Neuron (in vitro differentiated cells): ENCODE measurements around the gene CADM4.
"Not testable (repeated sequence)": the region's sequence is repeated elsewhere in the genome, so short reads cannot be mapped to it uniquely, and the experiment has no call there.

ENCODE experiments used
- H2AFZ ChIP-seq: one replicate; pipeline ENCODE4 v1.6.1; 2013; ENCODE audit warnings: low read depth, mild to moderate bottlenecking, inconsistent platforms, low read length, moderate library complexity
- H3K27me3 ChIP-seq: one replicate; pipeline ENCODE4 v1.6.1; 2013; ENCODE audit warnings: low read length; ENCODE audit not compliant: insufficient read depth
- H3K36me3 ChIP-seq: one replicate; pipeline ENCODE4 v1.6.1; 2013; ENCODE audit warnings: low read length; ENCODE audit not compliant: insufficient read depth
- H3K4me1 ChIP-seq: one replicate; pipeline ENCODE4 v1.6.1; 2013; ENCODE audit warnings: low read length; ENCODE audit not compliant: insufficient read depth
- H3K4me3 ChIP-seq: 2 replicates; pipeline ENCODE4 v1.5.1; 2013; ENCODE audit warnings: mild to moderate bottlenecking, low read length, moderate library complexity
- H3K9me3 ChIP-seq: one replicate; pipeline ENCODE4 v1.6.1; 2013; ENCODE audit warnings: low read length

The CADM4 gene

GRCh38 chr19:43656436-43656835 lies 16.8 kb upstream of the CADM4 start:
- no peaks in the 10 kb centered on the region for H3K4me1 ChIP-seq
- no peaks in the 10 kb centered on the region for H3K9me3 ChIP-seq
- no peak overlapping the region for H3K4me3 ChIP-seq

GRCh38 chr19:43652546-43652874 lies 12.9 kb upstream of the CADM4 start:
- Histone ChIP-seq H3K36me3 (no peaks in the 10 kb centered on the region), H3K4me1 (no peaks in the 10 kb centered on the region), H3K27me3 (no peaks in the 10 kb centered on the region), H2AFZ (no peak overlapping the region), H3K4me3 (no peak overlapping the region), H3K9me3 (no peaks in the 10 kb centered on the region)

More at GRCh38 chr19:43656436-43656835, 16.8 kb upstream of the CADM4 start:
- no peaks in the 10 kb centered on the region for H3K36me3 ChIP-seq
- H3K27me3 ChIP-seq = no peaks in the 10 kb centered on the region
- H2AFZ ChIP-seq = no peak overlapping the region

- Histone ChIP-seq H3K4me3 (no peak overlapping the region), H3K27me3 (no peaks in the 10 kb centered on the region), H3K36me3 (no peaks in the 10 kb centered on the region)
Measured at GRCh38 chr19:43651758-43652545, 12.3 kb upstream of the CADM4 start.

GRCh38 chr19:43650276-43650675 lies 10.6 kb upstream of the CADM4 start:
- not testable (repeated sequence) for H3K4me1 ChIP-seq, H3K9me3 ChIP-seq, H2AFZ ChIP-seq, H3K4me3 ChIP-seq, H3K36me3 ChIP-seq, H3K27me3 ChIP-seq

More at GRCh38 chr19:43651758-43652545, 12.3 kb upstream of the CADM4 start:
- Histone ChIP-seq H2AFZ (peak overlapping the region; percentile 52), H3K4me1 (no peaks in the 10 kb centered on the region), H3K9me3 (no peaks in the 10 kb centered on the region)

GRCh38 chr19:43649514-43649913 lies 9.9 kb upstream of the CADM4 start:
- Histone ChIP-seq H3K9me3 (no peaks in the 10 kb centered on the region), H3K4me1 (no peaks in the 10 kb centered on the region), H3K4me3 (no peak overlapping the region), H3K36me3 (no peaks in the 10 kb centered on the region), H2AFZ (no peak overlapping the region), H3K27me3 (no peaks in the 10 kb centered on the region)

- Histone ChIP-seq H3K36me3 (no peaks in the 10 kb centered on the region), H2AFZ (no peak overlapping the region)
Measured at GRCh38 chr19:43648633-43649032, 9.0 kb upstream of the CADM4 start.

GRCh38 chr19:43644181-43644580 lies 4.5 kb upstream of the CADM4 start:
- no peaks in the 10 kb centered on the region for H3K27me3 ChIP-seq
- no peak overlapping the region for H3K4me3 ChIP-seq
- H3K36me3 ChIP-seq = no peaks in the 10 kb centered on the region
- no peak overlapping the region for H2AFZ ChIP-seq
- H3K4me1 ChIP-seq = peaks cover 7% of the 10 kb centered on the region
- no peaks in the 10 kb centered on the region for H3K9me3 ChIP-seq

More at GRCh38 chr19:43648633-43649032, 9.0 kb upstream of the CADM4 start:
- Histone ChIP-seq H3K4me3 (no peak overlapping the region), H3K9me3 (no peaks in the 10 kb centered on the region), H3K27me3 (no peaks in the 10 kb centered on the region), H3K4me1 (no peaks in the 10 kb centered on the region)

- peaks cover 15% of the 10 kb centered on the region for H3K4me1 ChIP-seq
- H3K36me3 ChIP-seq = no peaks in the 10 kb centered on the region
- no peak overlapping the region for H3K4me3 ChIP-seq
- no peaks in the 10 kb centered on the region for H3K9me3 ChIP-seq
- no peaks in the 10 kb centered on the region for H3K27me3 ChIP-seq
- no peak overlapping the region for H2AFZ ChIP-seq
Measured at GRCh38 chr19:43643326-43643725, 3.7 kb upstream of the CADM4 start.

GRCh38 chr19:43642531-43642930 lies 2.9 kb upstream of the CADM4 start:
- peaks cover 20% of the 10 kb centered on the region for H3K4me1 ChIP-seq
- no peaks in the 10 kb centered on the region for H3K27me3 ChIP-seq
- H3K36me3 ChIP-seq = no peaks in the 10 kb centered on the region
- H3K9me3 ChIP-seq = no peaks in the 10 kb centered on the region
- H3K4me3 ChIP-seq = no peak overlapping the region
- no peak overlapping the region for H2AFZ ChIP-seq

- no peak overlapping the region for H3K4me3 ChIP-seq
- H3K27me3 ChIP-seq = no peaks in the 10 kb centered on the region
- no peaks in the 10 kb centered on the region for H3K9me3 ChIP-seq
- H2AFZ ChIP-seq = no peak overlapping the region
- H3K4me1 ChIP-seq = peaks cover 30% of the 10 kb centered on the region
- no peaks in the 10 kb centered on the region for H3K36me3 ChIP-seq
Measured at GRCh38 chr19:43641333-43641732, 1.7 kb upstream of the CADM4 start.

- H3K27me3 ChIP-seq = no peaks in the 10 kb centered on the region
- peak overlapping the region; percentile 86 for H2AFZ ChIP-seq
- H3K4me1 ChIP-seq = peaks cover 38% of the 10 kb centered on the region
- peak overlapping the region; percentile 92 for H3K4me3 ChIP-seq
- H3K9me3 ChIP-seq = no peaks in the 10 kb centered on the region
- no peaks in the 10 kb centered on the region for H3K36me3 ChIP-seq
Measured at GRCh38 chr19:43640424-43640757, 741 bp upstream of the CADM4 start.

GRCh38 chr19:43638995-43639518 lies 593 bp downstream of the CADM4 start:
- Histone ChIP-seq H3K36me3 (no peaks in the 10 kb centered on the region), H3K4me3 (peak overlapping the region; percentile 91), H3K4me1 (peaks cover 50% of the 10 kb centered on the region), H3K27me3 (no peaks in the 10 kb centered on the region), H2AFZ (no peak overlapping the region), H3K9me3 (no peaks in the 10 kb centered on the region)

- Histone ChIP-seq H3K4me3 (peak overlapping the region; percentile 91), H3K27me3 (no peaks in the 10 kb centered on the region), H3K9me3 (no peaks in the 10 kb centered on the region), H2AFZ (no peak overlapping the region), H3K36me3 (no peaks in the 10 kb centered on the region), H3K4me1 (peaks cover 52% of the 10 kb centered on the region)
Measured at GRCh38 chr19:43638214-43638994, 1.2 kb downstream of the CADM4 start.
